22Rv1 (cell line): ENCODE data around the gene GPC5.

ENCODE experiments used
- CTCF ChIP-seq: fragments of 450-650 bp; IDR thresholded peaks from 2 replicates; pipeline ENCODE4 v1.5.1; 2017; ENCODE audit warnings: mild to moderate bottlenecking
- ZFX ChIP-seq: fragments of 450-650 bp; IDR thresholded peaks from 2 replicates; pipeline ENCODE4 v1.6.1; 2017; ENCODE audit warnings: antibody characterized with exemption, borderline replicate concordance

GRCh38 chr13:91721413-91721812 lies 323.0 kb downstream of the GPC5 start:
- no peak for TF ChIP-seq CTCF
- TF ChIP-seq ZFX: no peak
